SW 1271 (cell line): ENCODE results near the gene SCART1.
"Not testable (repeated sequence)": the region's sequence is repeated elsewhere in the genome, so short reads cannot be mapped to it uniquely, and the experiment has no call there.

Source experiments
- DNase-seq, 2 experiments: peaks; one replicate each; lab custom pipeline; 2025; lab: John Stamatoyannopoulos, UW

Gene SCART1

DNA sequence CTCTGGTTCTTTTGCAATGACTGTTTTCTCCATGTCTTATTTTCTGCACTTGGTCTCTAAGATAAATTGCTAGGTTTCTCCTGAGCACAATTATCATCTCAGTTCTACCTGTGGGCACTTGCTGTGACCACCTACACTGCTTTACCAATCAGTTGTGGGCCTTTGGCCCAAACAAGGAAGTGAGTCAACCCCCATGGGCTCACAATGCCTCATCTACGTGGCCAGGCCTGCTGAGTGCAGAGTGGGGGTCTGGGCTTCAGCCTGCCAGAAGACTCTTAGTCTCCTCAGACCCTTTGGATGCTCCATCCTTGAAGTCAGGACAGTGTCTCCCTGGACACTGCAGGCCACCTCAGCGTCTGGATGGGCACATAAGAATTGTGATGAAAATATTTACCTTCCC lies 20.3 kb downstream of the SCART1 start:
- no peak for DNase-seq

DNA sequence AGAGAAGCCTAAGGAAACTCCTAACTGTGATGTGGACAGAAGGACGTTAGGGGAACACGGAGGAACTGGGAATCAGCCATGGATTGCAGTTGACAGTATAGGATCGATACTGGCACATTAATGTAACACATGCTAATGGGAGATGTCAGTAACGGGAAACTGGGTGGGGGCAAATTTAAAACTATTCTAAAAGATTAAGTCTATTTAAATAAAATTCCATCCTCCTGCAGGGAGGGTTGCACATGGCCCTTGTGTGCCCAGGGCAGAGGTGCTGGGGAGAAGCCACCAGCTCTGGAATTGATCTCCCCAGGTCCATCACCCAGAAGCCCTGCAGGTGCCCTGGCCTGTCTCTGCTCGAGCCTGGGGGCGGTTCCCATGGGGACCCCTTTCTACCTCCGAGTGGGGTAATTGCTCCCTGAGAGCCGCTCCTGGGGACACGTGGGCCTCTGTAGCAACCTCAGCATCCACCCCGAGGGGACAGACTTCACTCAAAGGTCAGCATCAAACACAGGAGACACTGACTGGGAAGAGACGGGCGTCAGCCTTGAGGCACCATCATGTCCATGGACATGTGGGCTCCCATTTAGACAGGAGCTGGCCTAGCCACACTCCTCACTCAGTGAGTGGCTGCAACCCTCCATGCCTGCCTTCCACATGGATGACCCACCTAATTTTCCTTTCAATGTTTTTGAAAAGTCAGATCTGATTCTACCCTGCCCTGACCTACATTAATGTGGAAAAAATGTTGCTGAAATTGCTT lies 21.1 kb downstream of the SCART1 start:
- no peak for DNase-seq

- DNase-seq: no peak
Measured at GRCh38 chr10:133475425-133475734, 21.6 kb downstream of the SCART1 start.

- no peak for DNase-seq
Measured at GRCh38 chr10:133475821-133476640, 22.3 kb downstream of the SCART1 start.

DNA sequence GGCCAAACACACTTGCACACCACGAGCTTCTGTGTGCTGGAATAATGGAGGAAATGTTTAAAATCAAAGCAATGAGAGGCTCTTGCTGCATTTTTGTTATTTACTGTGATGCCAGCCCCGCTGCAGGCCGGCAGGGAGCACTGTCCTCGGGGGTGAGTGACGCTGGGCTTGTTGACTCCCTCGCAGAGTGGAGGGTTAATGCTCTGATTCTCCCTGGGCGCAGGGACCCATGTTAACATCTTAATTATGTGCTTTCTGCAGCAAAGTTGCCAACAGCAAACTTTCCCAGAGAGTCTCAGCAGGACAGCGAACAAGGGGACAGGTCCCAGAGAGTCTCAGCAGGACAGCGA lies 22.9 kb downstream of the SCART1 start:
- no peak for DNase-seq

DNA sequence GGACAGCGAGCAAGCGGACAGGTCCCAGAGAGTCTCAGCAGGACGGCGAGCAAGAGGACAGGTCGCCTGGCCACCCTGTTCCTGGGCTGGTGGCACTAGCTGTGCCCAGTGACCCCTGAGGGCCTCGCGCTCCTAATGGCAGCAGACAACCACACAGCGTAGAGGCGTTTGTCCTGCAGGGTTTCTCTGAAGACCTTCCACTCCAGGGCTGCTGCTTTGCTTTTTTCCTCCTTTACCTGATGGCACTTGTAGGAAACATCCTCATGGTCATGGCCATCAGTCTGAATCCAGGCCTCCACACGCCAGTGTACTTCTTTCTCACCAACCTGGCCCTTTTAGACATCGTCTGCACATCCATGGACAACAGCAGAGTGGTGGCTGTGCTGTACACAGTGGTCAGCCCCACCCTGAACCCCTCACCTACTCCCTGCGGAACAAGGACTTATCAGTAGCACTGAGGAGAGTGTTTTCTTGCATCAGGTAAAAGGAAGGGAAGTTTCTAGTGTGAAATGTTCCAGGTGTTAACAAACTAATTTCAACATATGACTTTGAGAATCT lies 27.4 kb downstream of the SCART1 start:
- no peak for DNase-seq

- DNase-seq: no peak
Measured at GRCh38 chr10:133481657-133482056, 27.9 kb downstream of the SCART1 start.

GRCh38 chr10:133484818-133485217 lies 31.1 kb downstream of the SCART1 start:
- DNase-seq: no peak

GRCh38 chr10:133487085-133487484 lies 33.3 kb downstream of the SCART1 start:
- DNase-seq: no peak

DNA sequence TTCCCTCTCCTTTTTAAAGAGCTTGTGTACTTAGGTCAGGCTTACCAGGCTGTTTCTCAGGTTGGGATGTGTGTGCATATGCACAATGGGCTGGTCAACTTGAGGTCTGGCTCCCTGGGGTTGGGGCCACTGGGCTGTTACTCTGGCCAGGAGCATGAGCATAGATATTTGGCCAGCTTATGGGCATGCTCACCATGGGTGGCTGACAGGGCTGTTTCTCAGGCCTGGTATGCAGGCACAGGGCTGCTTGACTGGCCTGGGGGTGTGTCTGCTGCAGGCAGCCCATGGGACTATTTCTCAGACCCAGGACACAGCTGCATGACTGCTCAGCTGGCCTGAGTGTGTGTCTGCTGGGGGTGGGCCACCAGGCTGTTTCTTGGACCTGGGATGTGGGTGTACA lies 34.6 kb downstream of the SCART1 start:
- DNase-seq: no peak

- DNase-seq: no peak
Measured at GRCh38 chr10:133489816-133490588, 36.3 kb downstream of the SCART1 start.

GRCh38 chr10:133493562-133493961 lies 39.8 kb downstream of the SCART1 start:
- DNase-seq: not testable (repeated sequence)

- DNase-seq: not testable (repeated sequence)
Measured at GRCh38 chr10:133497363-133497762, 43.6 kb downstream of the SCART1 start.

DNA sequence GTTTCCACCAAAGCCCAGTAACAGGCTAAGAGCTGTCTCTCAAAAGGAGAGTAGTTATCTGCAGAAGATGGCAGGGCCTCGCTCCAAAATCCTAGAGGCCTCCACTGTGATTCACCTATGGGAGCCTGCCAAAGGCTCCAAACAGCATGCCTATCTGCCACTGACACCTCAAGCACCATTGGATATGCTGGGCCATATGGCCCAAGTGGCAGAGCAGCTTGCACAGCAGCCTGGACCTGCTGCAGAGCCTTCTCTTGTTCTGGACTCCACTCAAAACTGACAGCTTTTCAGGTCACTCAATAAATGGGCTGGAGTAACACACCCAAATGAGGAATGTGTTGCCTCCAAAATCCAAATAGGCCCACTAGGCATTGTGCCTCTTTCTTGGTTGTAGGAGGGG lies 45.4 kb downstream of the SCART1 start:
- not testable (repeated sequence) for DNase-seq

- DNase-seq: not testable (repeated sequence)
Measured at GRCh38 chr10:133500897-133501296, 47.2 kb downstream of the SCART1 start.

DNA sequence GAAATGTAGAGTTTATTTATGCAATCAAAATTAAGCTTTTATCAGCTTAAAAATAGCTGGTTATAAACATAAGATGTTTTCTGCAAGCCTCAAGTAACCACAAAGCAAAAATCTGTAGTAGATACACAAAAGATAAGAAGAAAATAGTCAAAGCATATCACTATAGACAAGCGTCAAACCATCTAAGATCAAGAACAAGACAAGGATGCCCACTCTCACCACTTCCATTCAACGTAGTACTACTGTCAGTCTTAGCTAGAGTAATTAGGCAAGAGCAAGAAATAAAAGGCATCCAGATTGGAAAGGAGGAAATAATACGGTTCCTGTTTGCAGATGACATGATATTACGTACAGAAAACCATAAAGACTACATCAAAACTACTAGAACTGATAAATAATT lies 56.0 kb downstream of the SCART1 start:
- no peak for DNase-seq

DNA sequence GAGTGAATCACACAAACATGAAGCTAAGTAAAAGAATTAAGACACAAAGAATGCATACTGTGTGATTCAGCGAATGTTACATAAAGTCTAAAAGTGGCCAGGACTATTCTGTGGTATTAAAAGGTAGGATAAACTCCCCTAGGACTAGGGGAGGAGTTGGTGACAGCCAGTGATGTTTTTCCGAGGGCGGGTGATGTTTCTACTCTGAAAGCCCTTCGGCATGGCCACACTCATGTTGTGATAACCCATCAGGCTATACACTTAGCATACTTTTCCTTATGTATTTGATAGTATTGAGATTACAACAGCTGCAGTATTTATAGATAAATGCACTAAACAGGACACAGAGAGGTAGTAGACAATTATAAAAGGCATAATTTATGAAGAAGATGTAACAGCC lies 57.7 kb downstream of the SCART1 start:
- no peak for DNase-seq

- DNase-seq: no peak
Measured at GRCh38 chr10:133511907-133512528, 58.3 kb downstream of the SCART1 start.

DNA sequence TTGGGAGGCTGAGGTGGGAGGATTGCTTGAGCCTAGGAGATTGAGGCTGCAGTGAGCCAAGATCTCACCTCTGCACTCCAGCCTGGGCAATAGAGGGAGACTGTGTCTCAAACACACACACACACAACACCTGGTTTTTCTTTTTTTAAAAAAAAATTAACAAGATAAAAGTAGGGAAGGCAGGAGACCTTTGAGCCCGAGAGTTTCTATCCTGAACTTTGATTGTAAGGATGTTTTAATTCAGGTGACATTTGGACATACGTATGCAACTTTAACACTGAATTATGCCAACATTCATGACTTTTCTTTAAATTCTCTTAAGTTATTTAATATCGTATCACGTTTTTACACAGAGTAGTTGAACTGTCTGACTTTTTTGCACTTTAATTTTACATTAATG lies 61.7 kb downstream of the SCART1 start:
- DNase-seq: no peak

DNA sequence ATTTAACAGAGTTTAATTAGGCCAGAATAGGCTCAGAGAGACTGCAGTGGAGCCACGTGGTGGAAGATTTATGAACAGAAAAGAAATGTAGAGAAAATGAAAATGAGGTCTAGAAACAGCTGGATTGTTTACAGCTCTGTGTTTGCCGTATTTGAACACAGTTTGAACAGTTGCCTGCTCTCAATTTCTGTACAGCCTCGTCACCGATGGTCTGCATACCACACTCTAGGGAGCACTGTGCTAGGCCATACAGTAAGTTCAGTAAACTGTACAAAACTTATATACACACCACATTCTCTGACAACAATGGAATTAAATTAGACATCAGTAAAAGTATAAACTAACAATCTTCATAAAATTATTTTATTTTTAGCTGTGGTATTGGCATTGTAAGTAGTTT lies 62.3 kb downstream of the SCART1 start:
- no peak for DNase-seq

DNA sequence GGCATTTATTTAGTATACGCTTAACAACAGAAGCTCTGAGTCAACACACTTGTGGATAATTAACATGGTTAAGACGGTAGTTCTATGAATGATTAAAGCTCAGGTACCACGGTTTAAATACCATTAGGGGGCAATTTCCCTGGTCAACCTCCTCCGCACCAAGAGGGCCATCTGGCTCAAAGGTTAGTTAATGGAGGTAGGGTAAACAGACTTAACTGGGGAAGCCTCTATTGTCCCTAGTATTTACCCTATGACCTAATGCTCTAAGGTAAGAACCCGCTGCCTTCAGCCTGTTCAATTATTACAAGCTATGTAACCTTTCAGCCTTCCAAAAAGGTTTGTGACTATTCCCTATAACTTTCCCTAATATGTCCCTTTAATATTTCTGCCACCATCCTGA lies 64.8 kb downstream of the SCART1 start:
- DNase-seq: not testable (repeated sequence)
